GM12873 (cell line): ENCODE results near the gene TRIOBP.

Source experiments
- TF ChIP-seq, protein P1 (sequence below): IDR thresholded peaks from 2 replicates; pipeline ENCODE4 v1.5.1; 2012; ENCODE audit warnings: low read depth, mild to moderate bottlenecking, moderate library complexity, low read length, control low read depth; ENCODE audit not compliant: insufficient read depth; ENCODE audit errors: missing control alignments

TRIOBP gene

DNA sequence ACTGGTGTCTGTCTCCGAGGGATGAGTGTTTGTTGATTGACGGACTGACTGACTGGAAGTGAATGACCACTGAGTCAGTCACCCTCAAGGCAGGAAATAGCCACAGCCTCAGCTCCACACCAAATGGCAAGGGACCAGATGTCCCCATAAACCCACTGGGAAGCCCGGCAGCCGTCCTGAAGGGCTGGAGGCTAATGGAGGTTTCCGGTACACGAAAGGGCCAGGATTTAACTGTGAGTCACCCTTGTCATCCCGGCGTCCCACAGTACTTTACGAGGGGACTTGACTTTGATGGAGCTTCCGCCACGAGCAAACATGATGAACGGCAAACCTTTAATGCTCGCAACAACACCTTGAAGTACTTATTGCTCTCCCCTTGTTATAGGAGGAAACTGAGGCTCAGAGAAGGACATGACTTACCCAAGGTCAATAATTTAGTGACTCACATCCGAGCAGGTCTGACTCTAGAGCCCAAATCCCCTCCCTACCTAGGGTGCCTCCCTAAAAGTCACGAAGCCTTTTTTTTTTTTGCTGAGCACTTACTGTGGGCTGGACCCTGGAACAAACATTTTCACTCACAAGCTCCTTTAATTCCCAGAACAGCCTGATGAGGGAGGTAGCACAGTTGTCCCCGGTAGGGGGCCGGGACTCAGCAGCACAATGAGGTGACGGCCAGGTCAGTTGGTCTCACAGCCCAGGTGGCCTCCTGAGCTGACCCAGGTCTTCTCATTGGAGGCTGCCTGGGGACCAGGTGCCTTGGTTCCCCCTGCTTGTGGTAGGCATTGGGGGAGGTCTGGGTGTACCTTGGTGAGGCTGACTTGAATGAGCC is 85.7 kb downstream of the TRIOBP start:
- TF ChIP-seq, protein P1, sequence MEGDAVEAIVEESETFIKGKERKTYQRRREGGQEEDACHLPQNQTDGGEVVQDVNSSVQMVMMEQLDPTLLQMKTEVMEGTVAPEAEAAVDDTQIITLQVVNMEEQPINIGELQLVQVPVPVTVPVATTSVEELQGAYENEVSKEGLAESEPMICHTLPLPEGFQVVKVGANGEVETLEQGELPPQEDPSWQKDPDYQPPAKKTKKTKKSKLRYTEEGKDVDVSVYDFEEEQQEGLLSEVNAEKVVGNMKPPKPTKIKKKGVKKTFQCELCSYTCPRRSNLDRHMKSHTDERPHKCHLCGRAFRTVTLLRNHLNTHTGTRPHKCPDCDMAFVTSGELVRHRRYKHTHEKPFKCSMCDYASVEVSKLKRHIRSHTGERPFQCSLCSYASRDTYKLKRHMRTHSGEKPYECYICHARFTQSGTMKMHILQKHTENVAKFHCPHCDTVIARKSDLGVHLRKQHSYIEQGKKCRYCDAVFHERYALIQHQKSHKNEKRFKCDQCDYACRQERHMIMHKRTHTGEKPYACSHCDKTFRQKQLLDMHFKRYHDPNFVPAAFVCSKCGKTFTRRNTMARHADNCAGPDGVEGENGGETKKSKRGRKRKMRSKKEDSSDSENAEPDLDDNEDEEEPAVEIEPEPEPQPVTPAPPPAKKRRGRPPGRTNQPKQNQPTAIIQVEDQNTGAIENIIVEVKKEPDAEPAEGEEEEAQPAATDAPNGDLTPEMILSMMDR = peak; percentile 18

DNA sequence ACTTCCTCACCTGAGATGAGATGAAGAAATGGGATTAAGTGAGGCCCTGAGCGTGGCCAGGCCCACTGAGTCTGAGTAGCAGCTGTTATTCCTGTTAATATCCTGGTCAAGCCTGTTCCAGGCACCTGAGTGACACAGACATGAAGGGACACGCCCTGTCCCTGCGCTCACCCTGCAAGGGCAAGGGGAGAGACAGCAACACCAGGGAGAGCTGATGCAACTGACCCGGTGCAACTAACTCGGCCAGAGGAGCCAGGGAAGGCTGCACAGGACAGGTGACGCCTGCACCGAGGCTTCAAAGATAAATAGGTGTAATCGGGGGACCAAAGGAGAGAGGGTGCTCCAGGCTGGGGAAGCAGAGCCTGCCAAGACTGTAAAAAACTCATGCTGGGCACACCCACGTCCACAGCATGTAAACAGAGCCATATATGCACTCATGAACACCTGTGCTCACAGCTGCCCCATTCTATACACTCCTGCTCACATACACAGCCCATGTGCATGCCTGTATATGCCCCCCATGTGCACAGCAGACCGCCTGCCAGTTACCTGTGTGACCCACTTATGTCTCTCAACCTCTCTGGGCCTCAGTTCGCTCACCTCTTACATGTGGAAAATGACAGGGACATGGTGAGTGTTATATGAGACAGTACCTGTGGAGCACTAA is 88.1 kb downstream of the TRIOBP start:
- TF ChIP-seq, protein P1 = no peak

DNA sequence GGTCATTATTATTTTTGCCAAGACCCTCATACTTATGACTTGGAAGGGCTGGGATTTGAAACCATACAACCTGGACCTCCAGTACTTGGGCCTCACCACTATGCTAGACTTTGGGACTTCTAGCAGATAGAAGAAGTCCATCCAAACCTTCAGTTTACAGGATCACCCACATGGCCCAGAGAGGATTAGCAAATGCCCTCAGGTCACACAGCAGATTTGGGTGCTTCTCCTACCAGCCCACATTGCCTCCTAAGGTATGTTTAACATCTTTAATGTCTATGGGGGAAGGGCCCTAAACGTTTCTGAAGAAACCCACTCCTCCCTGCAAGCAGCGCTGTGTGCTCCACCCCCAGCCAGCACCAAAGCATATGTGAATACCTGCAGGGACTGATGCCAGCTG is 93.4 kb downstream of the TRIOBP start:
- TF ChIP-seq, protein P1 = no peak

DNA sequence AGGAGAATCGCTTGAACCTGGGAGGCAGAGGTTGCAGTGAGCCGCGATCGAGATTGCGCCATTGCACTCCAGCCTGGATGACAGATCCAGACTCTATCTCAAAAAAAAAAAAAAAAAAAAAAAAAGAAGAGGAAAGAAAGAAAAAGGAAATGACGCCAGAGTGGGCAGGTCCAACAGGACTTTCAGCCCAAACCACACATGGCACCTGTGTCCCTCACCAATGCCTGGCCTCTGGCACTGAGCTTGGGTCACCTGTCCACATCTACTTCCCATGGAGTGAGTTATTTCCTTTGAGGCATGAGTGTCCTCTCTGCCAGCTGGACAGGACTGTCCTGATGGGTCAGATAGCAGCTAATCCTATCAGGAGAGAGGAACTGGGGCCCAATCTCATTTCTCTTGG is 95.6 kb downstream of the TRIOBP start:
- TF ChIP-seq, protein P1 = no peak

DNA sequence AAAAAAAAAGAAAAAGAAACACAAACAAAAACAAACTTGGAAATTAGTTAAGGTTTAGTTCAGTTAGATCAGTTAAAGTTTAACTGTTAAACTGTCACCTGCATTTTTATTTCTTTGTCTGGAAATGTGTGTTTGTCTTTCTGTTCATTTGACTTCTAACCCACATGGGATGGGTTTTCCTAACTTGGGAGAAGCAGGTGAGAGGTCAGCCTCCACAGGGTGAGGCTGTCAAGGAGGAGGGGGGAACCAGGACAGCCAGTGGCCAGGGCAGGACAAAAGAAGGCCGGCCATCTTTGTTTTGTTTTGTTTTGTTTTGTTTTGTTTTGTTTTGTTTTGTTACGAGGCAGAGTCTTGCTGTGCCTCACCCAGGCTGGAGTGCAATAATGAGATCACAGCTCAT is 97.5 kb downstream of the TRIOBP start:
- TF ChIP-seq, protein P1 = no peak

DNA sequence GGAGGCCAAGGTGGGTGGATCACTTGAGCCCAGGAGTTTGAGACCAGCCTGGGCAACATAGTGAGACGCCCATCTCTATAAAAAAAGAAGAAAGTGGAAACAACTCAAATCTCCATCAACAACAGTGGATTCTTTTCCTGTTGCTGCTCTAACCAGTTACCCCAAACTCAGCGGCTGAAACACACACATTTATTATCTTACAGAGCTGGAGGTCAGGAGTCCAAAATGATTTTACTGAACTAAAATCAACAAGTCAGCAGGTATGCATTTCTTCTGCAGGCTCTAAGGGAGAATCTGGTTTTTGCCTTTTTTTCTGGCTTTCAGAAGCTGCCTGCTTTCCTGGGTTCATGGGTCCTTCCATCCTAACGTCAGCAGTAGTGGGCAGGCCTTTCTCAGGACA is 99.2 kb downstream of the TRIOBP start:
- TF ChIP-seq, protein P1 = no peak

DNA sequence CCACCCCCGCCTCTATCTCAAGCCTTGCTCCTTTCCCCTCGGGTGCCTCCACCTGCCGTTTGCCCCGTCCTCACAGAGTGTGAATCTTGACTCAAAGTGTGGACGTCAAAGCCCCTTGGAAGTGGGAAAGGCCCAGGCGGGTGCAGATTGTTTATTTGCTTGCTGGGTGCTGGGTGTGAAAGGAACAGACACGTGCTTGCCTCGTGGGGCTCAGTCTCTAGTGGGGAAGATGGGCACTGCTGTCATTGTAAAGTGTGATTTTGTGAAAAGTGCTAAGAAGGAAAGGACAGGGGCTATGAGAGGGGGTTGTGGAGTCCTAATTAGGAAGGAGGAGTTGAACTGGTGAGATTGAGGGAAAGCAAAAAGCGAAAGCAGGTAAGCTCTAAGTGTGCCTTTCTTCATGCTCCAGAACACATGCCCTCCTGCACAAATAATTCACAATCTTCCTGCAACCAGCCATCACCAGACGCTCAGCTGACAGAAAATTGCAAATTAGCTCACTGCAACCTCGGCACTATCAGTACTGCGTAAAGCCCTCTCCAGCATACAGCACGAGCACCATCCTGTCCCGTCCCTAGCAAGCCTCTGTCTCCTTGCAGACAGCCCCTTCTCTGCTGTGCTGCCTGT is 101.1 kb downstream of the TRIOBP start:
- TF ChIP-seq, protein P1 = no peak
